Measurements from ENCODE around the gene CCDC6. TPM values are rescaled to one million over a fixed set of nuclear protein-coding genes. Genes with fewer than 3 reads are reported as not detected.
A peak's percentile ranks its signal among the peaks of the same experiment; 100 is the strongest.

The CCDC6 gene
- total and polyA plus RNA-seq, 12 donors = 4.4 to 22.8 (median 17.0) TPM

GRCh38 chr10:59829024-59829423 lies 77.3 kb downstream of the CCDC6 start:
- intact Hi-C loops (cut with DNase I) = loop anchor here in 2 of 10 donors (1.0 to 10.0 kb wide), 2 partner anchors 76 to 203 kb away; partner anchors contain the start of gene CCDC6 (in 1 of the 2)
- H3K27me3 ChIP-seq = no peaks in the 10 kb centered on the region
- H3K9me3 ChIP-seq = no peaks in the 10 kb centered on the region
- TF ChIP-seq CTCF (IDR thresholded peaks at IDR 0.05) = no peak
- peaks cover 0 to 40% (median 9%) of the 10 kb centered on the region in 9 donors for H3K4me1 ChIP-seq
- no peak for ATAC-seq
- H3K4me3 ChIP-seq = no peak overlapping the region
- H3K27ac ChIP-seq = no peak overlapping the region
- peaks cover 0 to 26% (median 9%) of the 10 kb centered on the region in 9 donors for H3K36me3 ChIP-seq
- DNase-seq = no peak
- WGBS, 2 donors = 39 to 44% methylated on average over 1 of the region's 1 CpG

- peak in 5 of 8 donors; percentile 43 to 76 (median 72) for ATAC-seq
Observed at GRCh38 chr10:59825932-59826331, 80.4 kb downstream of the CCDC6 start.

GRCh38 chr10:59823751-59824150 lies 82.6 kb downstream of the CCDC6 start:
- Histone ChIP-seq H3K27ac (no peak overlapping the region), H3K27me3 (no peaks in the 10 kb centered on the region), H3K4me3 (no peak overlapping the region), H3K36me3 (no peaks in the 10 kb centered on the region), H3K4me1 (peaks cover 0 to 74% (median 30%) of the 10 kb centered on the region in 9 donors), H3K9me3 (no peaks in the 10 kb centered on the region)
- ATAC-seq (no peak), DNase-seq (no peak)
- intact Hi-C loops (cut with DNase I) = loop anchor here in 1 of 10 donors (10.0 kb wide), 1 partner anchor 81 kb away; the partner anchor contains the start of gene CCDC6
- TF ChIP-seq CTCF (IDR thresholded peaks at IDR 0.05) = no peak

More at GRCh38 chr10:59825932-59826331, 80.4 kb downstream of the CCDC6 start:
- intact Hi-C loops (cut with DNase I) = loop anchor here in 1 of 10 donors (10.0 kb wide), 1 partner anchor 79 kb away; the partner anchor contains the start of gene CCDC6
- H3K9me3 ChIP-seq = no peaks in the 10 kb centered on the region
- no peak overlapping the region for H3K27ac ChIP-seq
- peak in 1 of 9 donors; percentile 11 for TF ChIP-seq CTCF (IDR thresholded peaks at IDR 0.05)
- no peak for DNase-seq
- peaks cover 0 to 64% (median 14%) of the 10 kb centered on the region in 9 donors for H3K4me1 ChIP-seq
- H3K4me3 ChIP-seq = no peak overlapping the region
- H3K27me3 ChIP-seq = no peaks in the 10 kb centered on the region
- H3K36me3 ChIP-seq = peaks cover 0 to 10% (median 0%) of the 10 kb centered on the region in 9 donors

GRCh38 chr10:59823111-59823510 lies 83.2 kb downstream of the CCDC6 start:
- intact Hi-C loops (cut with DNase I) = loop anchor here in 1 of 10 donors (10.0 kb wide), 1 partner anchor 82 kb away; the partner anchor contains the start of gene CCDC6
- DNase-seq (no peak), ATAC-seq (peak in 4 of 8 donors; percentile 12 to 76 (median 49))

More at GRCh38 chr10:59823111-59823510, 83.2 kb downstream of the CCDC6 start:
- peak overlapping the region in 1 of 10 donors; percentile 69 for H3K27ac ChIP-seq
- H3K4me3 ChIP-seq = peak overlapping the region in 1 of 10 donors; percentile 36
- H3K4me1 ChIP-seq = peaks cover 0 to 71% (median 29%) of the 10 kb centered on the region in 9 donors
- 70 to 73% methylated on average over 6 of the region's 6 CpGs for WGBS, 2 donors
- H3K36me3 ChIP-seq = no peaks in the 10 kb centered on the region
- TF ChIP-seq CTCF (IDR thresholded peaks at IDR 0.05) = no peak
- H3K27me3 ChIP-seq = no peaks in the 10 kb centered on the region
- H3K9me3 ChIP-seq = no peaks in the 10 kb centered on the region
